ENCODE data around the gene MYO16. TPM values are rescaled to one million over a fixed set of nuclear protein-coding genes. Genes with fewer than 3 reads are reported as not detected.

The MYO16 gene
- total and polyA plus RNA-seq, 2 donors (not counting 1 experiment from before 2014, with no cell fraction given) = under 0.01 to 0.01 TPM

DNA sequence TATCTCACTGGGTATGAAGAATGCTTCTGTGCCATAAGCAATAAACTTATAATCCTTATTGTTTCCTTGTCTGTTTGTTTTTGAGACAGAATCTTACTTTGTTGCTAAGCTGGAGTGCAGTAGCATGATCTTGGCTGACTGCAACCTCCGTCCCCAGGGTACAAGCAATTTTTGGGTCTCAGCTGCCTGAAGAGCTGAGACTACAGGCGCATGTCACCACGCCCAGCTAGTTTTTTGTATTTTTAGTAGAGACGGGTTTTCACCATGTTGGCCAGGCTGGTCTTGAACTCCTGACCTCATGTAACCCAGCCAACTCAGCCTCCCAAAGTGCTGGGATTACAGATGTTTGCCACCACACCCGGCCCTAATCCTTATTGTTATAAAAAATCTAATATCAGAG, 112.5 kb downstream of the MYO16 start:
- no peak for TF ChIP-seq EZH2 (IDR thresholded peaks at IDR 0.05; ENCODE audit: low read length, missing control alignments)
- TF ChIP-seq, protein P1, sequence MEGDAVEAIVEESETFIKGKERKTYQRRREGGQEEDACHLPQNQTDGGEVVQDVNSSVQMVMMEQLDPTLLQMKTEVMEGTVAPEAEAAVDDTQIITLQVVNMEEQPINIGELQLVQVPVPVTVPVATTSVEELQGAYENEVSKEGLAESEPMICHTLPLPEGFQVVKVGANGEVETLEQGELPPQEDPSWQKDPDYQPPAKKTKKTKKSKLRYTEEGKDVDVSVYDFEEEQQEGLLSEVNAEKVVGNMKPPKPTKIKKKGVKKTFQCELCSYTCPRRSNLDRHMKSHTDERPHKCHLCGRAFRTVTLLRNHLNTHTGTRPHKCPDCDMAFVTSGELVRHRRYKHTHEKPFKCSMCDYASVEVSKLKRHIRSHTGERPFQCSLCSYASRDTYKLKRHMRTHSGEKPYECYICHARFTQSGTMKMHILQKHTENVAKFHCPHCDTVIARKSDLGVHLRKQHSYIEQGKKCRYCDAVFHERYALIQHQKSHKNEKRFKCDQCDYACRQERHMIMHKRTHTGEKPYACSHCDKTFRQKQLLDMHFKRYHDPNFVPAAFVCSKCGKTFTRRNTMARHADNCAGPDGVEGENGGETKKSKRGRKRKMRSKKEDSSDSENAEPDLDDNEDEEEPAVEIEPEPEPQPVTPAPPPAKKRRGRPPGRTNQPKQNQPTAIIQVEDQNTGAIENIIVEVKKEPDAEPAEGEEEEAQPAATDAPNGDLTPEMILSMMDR (conservative IDR thresholded peaks at IDR 0.05 in 1 of 2, IDR thresholded peaks at IDR 0.05 in 1 of 2; ENCODE audit: low read depth in 1 of 2, low read length in 2 of 2) = no peak
- H3K4me3 ChIP-seq (replicated peaks in 1 of 4; ENCODE audit: control extremely low read depth in 1 of 4, insufficient read depth in 1 of 4, low read depth in 3 of 4, low read length in 4 of 4) = no peak overlapping the region
- H3K36me3 ChIP-seq (ENCODE audit: control insufficient read depth, insufficient read depth, low read length) = no peaks in the 10 kb centered on the region
- no peak overlapping the region for H3K27ac ChIP-seq (ENCODE audit: insufficient read depth, low read length)
- no peak overlapping the region for H3K4me2 ChIP-seq (ENCODE audit: extremely low read depth, insufficient read depth, low read length)
- no peaks in the 10 kb centered on the region for H4K20me1 ChIP-seq (ENCODE audit: control insufficient read depth, extremely low read depth, insufficient read depth, low read length)
- no peak for DNase-seq (ENCODE audit: low read depth in 2 of 2)
- no peaks in the 10 kb centered on the region for H3K4me1 ChIP-seq (ENCODE audit: control insufficient read depth, extremely low read depth, insufficient read depth, low read length)
- H3K9me3 ChIP-seq (ENCODE audit: control insufficient read depth, insufficient read depth, low read depth, low read length) = no peaks in the 10 kb centered on the region
- no peak overlapping the region for H3K9ac ChIP-seq (ENCODE audit: insufficient read depth, low read length)
- H3K27me3 ChIP-seq (ENCODE audit: control insufficient read depth, insufficient read depth, low read length) = no peaks in the 10 kb centered on the region
- no peaks in the 10 kb centered on the region for H3K79me2 ChIP-seq (ENCODE audit: control insufficient read depth, insufficient read depth, low read length)
- H2AFZ ChIP-seq (ENCODE audit: low read length) = no peak overlapping the region

DNA sequence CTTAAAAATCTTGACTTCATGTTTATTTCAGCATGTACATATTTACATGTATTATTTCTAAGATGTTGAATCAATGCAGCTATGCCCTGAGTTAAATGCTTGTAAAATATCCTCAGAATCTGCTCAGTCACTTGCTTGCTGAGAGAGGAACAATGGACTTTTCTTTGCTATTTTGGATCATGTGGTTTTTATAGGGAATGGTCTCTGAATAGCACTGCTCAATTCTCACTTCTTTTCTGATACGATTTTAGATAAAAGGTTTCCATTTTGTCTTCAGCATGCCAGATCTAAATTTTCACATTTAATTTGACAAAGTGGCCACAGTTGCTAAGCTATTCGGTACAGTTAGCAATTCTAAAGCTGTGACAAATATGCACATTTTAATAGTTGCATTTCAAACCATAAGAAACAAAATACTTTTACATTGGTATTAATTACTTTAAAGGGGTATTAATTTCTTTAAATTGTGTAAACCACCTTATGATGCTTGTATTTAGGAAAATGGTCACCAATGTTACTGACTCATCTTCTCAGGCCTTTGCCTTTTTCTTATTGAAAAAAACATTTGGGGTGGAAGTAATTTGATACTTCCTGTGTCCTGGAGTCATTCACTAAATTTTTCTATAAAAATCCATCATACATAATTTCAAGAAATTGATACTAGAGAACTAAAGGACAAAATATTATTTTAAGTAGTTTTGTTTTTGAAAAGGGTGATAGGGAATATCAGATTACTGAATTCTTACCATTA, 113.5 kb downstream of the MYO16 start:
- H3K27me3 ChIP-seq (ENCODE audit: control insufficient read depth, insufficient read depth, low read length) = no peaks in the 10 kb centered on the region
- DNase-seq (ENCODE audit: low read depth in 2 of 2) = no peak
- no peaks in the 10 kb centered on the region for H3K9me3 ChIP-seq (ENCODE audit: control insufficient read depth, insufficient read depth, low read depth, low read length)
- H3K36me3 ChIP-seq (ENCODE audit: control insufficient read depth, insufficient read depth, low read length) = no peaks in the 10 kb centered on the region
- H2AFZ ChIP-seq (ENCODE audit: low read length) = no peak overlapping the region
- TF ChIP-seq, protein P1 (conservative IDR thresholded peaks at IDR 0.05 in 1 of 2, IDR thresholded peaks at IDR 0.05 in 1 of 2; ENCODE audit: low read depth in 1 of 2, low read length in 2 of 2) = no peak
- TF ChIP-seq EZH2 (IDR thresholded peaks at IDR 0.05; ENCODE audit: low read length, missing control alignments) = no peak
- H3K4me2 ChIP-seq (ENCODE audit: extremely low read depth, insufficient read depth, low read length) = no peak overlapping the region
- H3K79me2 ChIP-seq (ENCODE audit: control insufficient read depth, insufficient read depth, low read length) = no peaks in the 10 kb centered on the region
- H3K27ac ChIP-seq (ENCODE audit: insufficient read depth, low read length) = no peak overlapping the region
- H3K9ac ChIP-seq (ENCODE audit: insufficient read depth, low read length) = no peak overlapping the region
- no peak overlapping the region for H3K4me3 ChIP-seq (replicated peaks in 1 of 4; ENCODE audit: control extremely low read depth in 1 of 4, insufficient read depth in 1 of 4, low read depth in 3 of 4, low read length in 4 of 4)
- no peaks in the 10 kb centered on the region for H3K4me1 ChIP-seq (ENCODE audit: control insufficient read depth, extremely low read depth, insufficient read depth, low read length)
- no peaks in the 10 kb centered on the region for H4K20me1 ChIP-seq (ENCODE audit: control insufficient read depth, extremely low read depth, insufficient read depth, low read length)

DNA sequence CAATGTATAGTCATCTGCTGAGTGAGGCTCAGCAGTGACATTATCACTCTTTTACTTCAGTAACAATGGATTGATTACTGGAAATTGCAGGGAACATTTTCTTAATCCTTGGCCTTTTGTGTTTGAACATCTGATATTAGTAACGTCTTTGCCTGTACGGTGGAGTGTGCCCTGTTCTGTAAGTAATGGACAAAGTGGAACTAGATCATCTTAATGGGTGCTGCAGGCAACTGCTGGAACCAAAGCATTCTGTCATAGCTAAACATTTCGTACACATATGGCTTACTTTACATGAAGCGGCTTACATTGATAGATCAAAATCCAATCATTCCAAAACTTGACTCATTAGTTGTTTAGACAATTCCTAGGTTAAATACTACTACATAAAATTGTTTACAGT, 114.1 kb downstream of the MYO16 start:
- TF ChIP-seq, protein P1 (conservative IDR thresholded peaks at IDR 0.05 in 1 of 2, IDR thresholded peaks at IDR 0.05 in 1 of 2; ENCODE audit: low read depth in 1 of 2, low read length in 2 of 2) = no peak
- no peak for TF ChIP-seq EZH2 (IDR thresholded peaks at IDR 0.05; ENCODE audit: low read length, missing control alignments)
- no peak for DNase-seq (ENCODE audit: low read depth in 2 of 2)
- no peaks in the 10 kb centered on the region for H3K79me2 ChIP-seq (ENCODE audit: control insufficient read depth, insufficient read depth, low read length)
- no peaks in the 10 kb centered on the region for H3K36me3 ChIP-seq (ENCODE audit: control insufficient read depth, insufficient read depth, low read length)
- no peaks in the 10 kb centered on the region for H3K27me3 ChIP-seq (ENCODE audit: control insufficient read depth, insufficient read depth, low read length)
- no peak overlapping the region for H2AFZ ChIP-seq (ENCODE audit: low read length)
- H3K27ac ChIP-seq (ENCODE audit: insufficient read depth, low read length) = no peak overlapping the region
- no peaks in the 10 kb centered on the region for H3K4me1 ChIP-seq (ENCODE audit: control insufficient read depth, extremely low read depth, insufficient read depth, low read length)
- H4K20me1 ChIP-seq (ENCODE audit: control insufficient read depth, extremely low read depth, insufficient read depth, low read length) = no peaks in the 10 kb centered on the region
- no peak overlapping the region for H3K4me2 ChIP-seq (ENCODE audit: extremely low read depth, insufficient read depth, low read length)
- no peak overlapping the region for H3K9ac ChIP-seq (ENCODE audit: insufficient read depth, low read length)
- no peaks in the 10 kb centered on the region for H3K9me3 ChIP-seq (ENCODE audit: control insufficient read depth, insufficient read depth, low read depth, low read length)
- H3K4me3 ChIP-seq (replicated peaks in 1 of 4; ENCODE audit: control extremely low read depth in 1 of 4, insufficient read depth in 1 of 4, low read depth in 3 of 4, low read length in 4 of 4) = no peak overlapping the region
